H1 (cell line): ENCODE measurements around the gene EXOSC10. TPM values are rescaled to one million over a fixed set of nuclear protein-coding genes. Genes with fewer than 3 reads are reported as not detected.

Experiments
- FOSL1 ChIP-seq: IDR thresholded peaks from 2 replicates; pipeline ENCODE4 v1.6.1; 2011; ENCODE audit warnings: mild to moderate bottlenecking, low read depth, low read length, moderate library complexity; ENCODE audit not compliant: insufficient read depth
- HDAC6 ChIP-seq: IDR thresholded peaks from one replicate; pipeline ENCODE4 v1.7.1; 2012; ENCODE audit warnings: low read depth, mild to moderate bottlenecking, inconsistent platforms, low read length, moderate library complexity
- KDM4A ChIP-seq: IDR thresholded peaks from one replicate; pipeline ENCODE4 v1.7.1; 2012; ENCODE audit warnings: low read depth, mild to moderate bottlenecking, moderate library complexity, low read length, inconsistent platforms; ENCODE audit not compliant: severe bottlenecking
- MAX ChIP-seq: IDR thresholded peaks from 2 replicates; pipeline ENCODE4 v1.6.1; 2012; ENCODE audit warnings: inconsistent platforms
- SIX5 ChIP-seq: IDR thresholded peaks from 2 replicates; pipeline ENCODE4 v1.6.1; 2011; ENCODE audit warnings: mild to moderate bottlenecking, low read depth, low read length
- TEAD4 ChIP-seq: IDR thresholded peaks from 2 replicates; pipeline ENCODE4 v1.6.1; 2012; ENCODE audit warnings: low read depth, low read length, inconsistent platforms, mixed read lengths
- YY1 ChIP-seq: IDR thresholded peaks from 2 replicates; pipeline ENCODE4 v1.6.1; 2011; ENCODE audit warnings: low read depth, mild to moderate bottlenecking, low read length
- polyA plus RNA-seq, 7 experiments: library from polyadenylated mRNA; depleted of rRNA in 3 of 7; stranded (reverse) in 5 of 7; unstranded in 2 of 7; fragments of >200 nt in 5 of 7; fragments of 200-250 nt in 2 of 7; gene quantifications; 1 replicate in 5 of 7; 2 replicates in 1 of 7; 4 replicates in 1 of 7; pipeline versions ENCODE4 v1.2.1 to v1.2.3, GENCODE V29; 2011 to 2013; ENCODE audit warnings: missing spikeins in 2 of 7, mixed read lengths in 2 of 7
- total RNA-seq: library from RNA; stranded (reverse); fragmentation: NEBNext Ultra II Directional; extraction: Animal tissue kit (Norgen Biotek cat#: 25700); gene quantifications from 2 replicates; pipeline ENCODE4 v1.2.1, GENCODE V29; 2021

Gene EXOSC10
- total and polyA plus RNA-seq, 2 of the 8 experiments (the other 6 are each of a cell fraction or from before 2014, with no cell fraction given) = 57.9 to 86.1 TPM

- TF ChIP-seq KDM4A (no peak), TEAD4 (no peak), MAX (no peak), HDAC6 (no peak), FOSL1 (no peak), SIX5 (no peak), YY1 (no peak)
These were observed 67.9 kb downstream of the EXOSC10 start (continued) for GRCh38 chr1:11031624-11032262.
